SK-N-SH (cell line): Measurements from ENCODE around the gene MYO18A.

Experiments
- CTCF ChIP-seq: fragments of 200-600 bp; sonication (generic); IDR thresholded peaks from 2 replicates; pipeline ENCODE4 v1.6.1; 2017; ENCODE audit warnings: antibody characterized with exemption, mild to moderate bottlenecking, moderate library complexity
- EP300 ChIP-seq, 2 experiments: IDR thresholded peaks; 2 replicates each; pipeline versions ENCODE4 v1.4.0 to v1.6.1; 2012; ENCODE audit warnings: borderline replicate concordance in 1 of 2, low read depth in 1 of 2, low read length in 1 of 2
- FOXJ3 ChIP-seq: sonication (generic); formaldehyde crosslinking; IDR thresholded peaks from 2 replicates; pipeline ENCODE4 v1.5.1; 2020; ENCODE audit warnings: mild to moderate bottlenecking, missing genetic modification reagents
- NFIC ChIP-seq: IDR thresholded peaks from 2 replicates; pipeline ENCODE4 v1.4.0; 2012; ENCODE audit warnings: borderline replicate concordance
- REST ChIP-seq: IDR thresholded peaks from 2 replicates; pipeline ENCODE4 v1.6.1; 2012; ENCODE audit warnings: mild to moderate bottlenecking, low read depth, low read length, moderate library complexity
- SIN3A ChIP-seq: IDR thresholded peaks from 2 replicates; pipeline ENCODE4 v1.6.1; 2012; ENCODE audit warnings: low read depth, mild to moderate bottlenecking, low read length, moderate library complexity, borderline replicate concordance
- TCF12 ChIP-seq: IDR thresholded peaks from 2 replicates; pipeline ENCODE4 v1.4.0; 2012
- ZBTB33 ChIP-seq: IDR thresholded peaks from 2 replicates; pipeline ENCODE4 v1.4.0; 2012; ENCODE audit warnings: low read depth, borderline replicate concordance

GRCh38 chr17:29135464-29135863 lies 44.7 kb downstream of the MYO18A start:
- TF ChIP-seq FOXJ3: no peak
- no peak for TF ChIP-seq ZBTB33
- TF ChIP-seq EP300 (IDR thresholded peaks at IDR 0.05; ENCODE audit: borderline replicate concordance in 1 of 2, low read depth in 1 of 2, low read length in 1 of 2): no peak
- TF ChIP-seq TCF12: no peak
- no peak for TF ChIP-seq CTCF
- no peak for TF ChIP-seq REST
- no peak for TF ChIP-seq SIN3A
- no peak for TF ChIP-seq NFIC
